ENCODE data around the gene C13orf46.

The C13orf46 gene

GRCh38 chr13:114019367-114019766, 45.5 kb upstream of the C13orf46 start:
- DNase-seq (ENCODE audit: low spot score) = no peak
- TF ChIP-seq CTCF (IDR thresholded peaks at IDR 0.05; ENCODE audit: borderline replicate concordance, control extremely low read depth, extremely low read depth, insufficient read depth, missing control alignments) = no peak
- in situ Hi-C loops (cut with MboI; ENCODE audit: low sequenced_read_pairs, unreplicated experiment) = no loop called here

- DNase-seq (ENCODE audit: low spot score) = no peak
- in situ Hi-C loops (cut with MboI; ENCODE audit: low sequenced_read_pairs, unreplicated experiment) = no loop called here
- TF ChIP-seq CTCF (IDR thresholded peaks at IDR 0.05; ENCODE audit: borderline replicate concordance, control extremely low read depth, extremely low read depth, insufficient read depth, missing control alignments) = no peak
Measured at GRCh38 chr13:114018461-114019055, 44.7 kb upstream of the C13orf46 start.

- in situ Hi-C loops (cut with MboI; ENCODE audit: low sequenced_read_pairs, unreplicated experiment) = no loop called here
- no peak for TF ChIP-seq CTCF (IDR thresholded peaks at IDR 0.05; ENCODE audit: borderline replicate concordance, control extremely low read depth, extremely low read depth, insufficient read depth, missing control alignments)
- DNase-seq (ENCODE audit: low spot score) = no peak
Measured at GRCh38 chr13:114017966-114018365, 44.1 kb upstream of the C13orf46 start.

- no peak for DNase-seq (ENCODE audit: low spot score)
- TF ChIP-seq CTCF (IDR thresholded peaks at IDR 0.05; ENCODE audit: borderline replicate concordance, control extremely low read depth, extremely low read depth, insufficient read depth, missing control alignments) = no peak
Measured at GRCh38 chr13:114017028-114017630, 43.3 kb upstream of the C13orf46 start.

GRCh38 chr13:114016321-114017027, 42.6 kb upstream of the C13orf46 start:
- TF ChIP-seq CTCF (IDR thresholded peaks at IDR 0.05; ENCODE audit: borderline replicate concordance, control extremely low read depth, extremely low read depth, insufficient read depth, missing control alignments) = no peak
- in situ Hi-C loops (cut with MboI; ENCODE audit: low sequenced_read_pairs, unreplicated experiment) = no loop called here
- no peak for DNase-seq (ENCODE audit: low spot score)

More at GRCh38 chr13:114017028-114017630, 43.3 kb upstream of the C13orf46 start:
- in situ Hi-C loops (cut with MboI; ENCODE audit: low sequenced_read_pairs, unreplicated experiment) = no loop called here

GRCh38 chr13:114015969-114016295, 42.1 kb upstream of the C13orf46 start:
- no peak for DNase-seq (ENCODE audit: low spot score)
- no peak for TF ChIP-seq CTCF (IDR thresholded peaks at IDR 0.05; ENCODE audit: borderline replicate concordance, control extremely low read depth, extremely low read depth, insufficient read depth, missing control alignments)
- in situ Hi-C loops (cut with MboI; ENCODE audit: low sequenced_read_pairs, unreplicated experiment) = no loop called here

Data from GM13976 (cell line).